GM21381 (cell line): ENCODE data around the gene MET.
"Not testable (repeated sequence)": the region's sequence is repeated elsewhere in the genome, so short reads cannot be mapped to it uniquely, and the experiment has no call there.

Experiments
- ATAC-seq: cut with Tn5 transposase; IDR thresholded peaks from one replicate; pipeline ENCODE4 v1.9.1; 2021; ENCODE audit warnings: mild to moderate bottlenecking, moderate library complexity; ENCODE audit not compliant: unreplicated experiment

MET gene

DNA sequence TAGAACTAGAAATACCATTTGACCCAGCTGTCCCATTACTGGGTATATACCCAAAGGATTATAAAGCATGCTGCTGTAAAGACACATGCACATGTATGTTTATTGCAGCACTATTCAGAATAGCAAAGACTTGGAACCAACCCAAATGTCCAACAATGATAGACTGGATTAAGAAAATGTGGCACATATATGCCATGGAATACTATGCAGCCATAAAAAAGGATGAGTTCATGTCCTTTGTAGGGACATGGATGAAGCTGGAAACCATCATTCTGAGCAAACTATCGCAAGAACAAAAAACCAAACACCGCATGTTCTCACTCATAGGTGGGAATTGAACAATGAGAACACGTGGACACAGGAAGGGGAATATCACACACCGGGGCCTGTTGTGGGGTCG is 74.4 kb downstream of the MET start:
- ATAC-seq: not testable (repeated sequence)

DNA sequence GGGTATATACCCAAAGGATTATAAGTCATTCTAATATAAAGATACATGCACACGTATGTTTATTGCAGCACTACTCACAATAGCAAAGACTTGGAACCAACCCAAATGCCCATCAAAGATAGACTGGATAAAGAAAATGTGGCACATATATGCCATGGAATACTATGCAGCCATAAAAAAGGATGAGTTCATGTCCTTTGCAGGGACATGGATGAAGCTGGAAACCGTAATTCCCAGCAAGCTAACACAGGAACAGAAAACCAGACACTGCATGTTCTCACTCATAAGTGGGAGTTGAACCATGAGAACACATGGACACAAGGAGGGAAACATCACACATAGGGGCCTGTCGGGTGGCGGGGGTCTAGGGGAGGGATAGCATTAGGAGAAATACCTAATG is 79.1 kb downstream of the MET start:
- not testable (repeated sequence) for ATAC-seq

DNA sequence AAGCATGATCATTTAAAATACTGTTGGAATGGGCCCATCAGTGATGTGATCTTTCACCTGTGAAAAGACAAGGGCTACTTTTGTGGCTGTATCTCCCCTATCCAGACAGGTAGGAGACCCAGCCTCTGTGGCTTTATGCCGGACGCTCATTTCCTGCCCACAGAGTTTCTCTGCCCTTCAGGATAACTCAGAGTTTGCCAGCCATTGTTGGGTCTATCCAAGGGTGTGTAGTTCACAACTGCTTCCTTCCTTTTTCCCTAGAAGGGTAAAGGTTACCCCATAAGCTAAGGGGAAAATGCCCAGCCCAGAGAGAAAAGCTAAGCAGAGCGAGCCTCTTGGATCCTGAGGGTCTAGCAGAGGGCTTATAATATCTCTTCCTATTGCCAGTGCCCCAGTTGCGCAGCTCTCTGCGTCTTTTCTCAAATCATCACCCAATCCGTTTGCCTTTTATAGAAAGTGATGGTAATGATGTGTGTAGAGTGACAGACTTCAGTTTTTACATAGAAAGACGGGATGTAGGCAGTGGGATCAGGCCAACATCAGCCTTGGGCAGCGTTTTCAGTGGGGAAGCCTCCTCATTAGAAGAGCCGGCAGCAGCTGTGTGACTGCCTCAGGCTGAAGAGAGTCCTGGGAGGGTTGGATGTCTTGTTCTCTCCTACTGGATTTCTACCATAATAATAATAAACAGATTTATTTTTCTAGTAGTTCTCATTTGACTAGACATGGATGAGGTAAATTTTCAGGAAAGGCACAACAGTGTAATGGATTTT is 80.5 kb downstream of the MET start:
- no peak for ATAC-seq

DNA sequence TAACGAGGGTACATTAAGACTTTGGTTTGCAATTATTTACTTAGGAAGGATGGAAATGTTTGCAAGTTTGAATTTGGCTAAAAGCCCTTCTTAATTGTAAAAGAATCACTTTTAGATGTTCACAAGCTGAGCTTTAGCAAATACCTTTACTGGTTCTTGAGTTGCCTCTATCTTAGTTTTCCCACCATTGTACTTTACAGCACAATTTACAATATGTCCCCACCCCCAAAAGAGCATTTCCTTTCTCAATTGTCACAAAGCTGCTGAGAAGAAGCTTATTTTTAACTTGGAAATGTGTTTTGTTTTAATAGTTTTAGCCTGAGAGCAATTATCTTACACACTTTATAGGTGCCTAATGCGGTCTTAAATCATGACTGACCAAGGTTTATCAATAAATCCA is 81.1 kb downstream of the MET start:
- ATAC-seq: no peak

DNA sequence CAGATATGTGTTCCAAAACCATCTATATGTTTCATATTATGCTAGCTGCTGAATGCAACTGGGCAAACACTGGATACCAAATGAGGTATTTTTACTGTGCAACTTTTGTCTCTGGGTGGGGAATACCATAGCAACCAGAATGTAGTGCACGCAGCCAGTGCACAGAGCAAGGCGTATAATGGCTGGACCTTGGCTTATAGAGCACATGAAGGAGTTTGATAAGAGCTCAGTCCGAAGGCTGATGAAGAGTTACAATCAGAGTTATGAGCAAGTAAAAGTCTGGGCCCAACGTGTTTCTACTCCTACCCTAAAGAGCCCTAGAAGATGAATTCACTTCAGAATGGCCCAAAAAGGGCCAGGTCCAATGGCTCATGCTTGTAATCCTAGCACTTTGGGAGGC is 82.2 kb downstream of the MET start:
- ATAC-seq: no peak

DNA sequence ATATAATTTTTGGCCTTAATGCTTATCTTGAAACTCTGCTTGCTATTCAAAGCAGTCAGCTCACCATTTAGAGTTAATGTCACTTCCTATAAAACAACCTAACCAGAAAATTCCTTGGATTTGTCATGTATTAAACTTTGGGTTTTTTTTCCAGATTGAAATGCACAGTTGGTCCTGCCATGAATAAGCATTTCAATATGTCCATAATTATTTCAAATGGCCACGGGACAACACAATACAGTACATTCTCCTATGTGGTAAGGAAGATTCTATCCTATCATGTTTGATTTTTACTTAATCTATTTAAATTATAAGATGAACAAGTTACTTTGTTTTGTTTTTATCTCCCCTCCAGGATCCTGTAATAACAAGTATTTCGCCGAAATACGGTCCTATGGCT is 85.3 kb downstream of the MET start:
- ATAC-seq: no peak

DNA sequence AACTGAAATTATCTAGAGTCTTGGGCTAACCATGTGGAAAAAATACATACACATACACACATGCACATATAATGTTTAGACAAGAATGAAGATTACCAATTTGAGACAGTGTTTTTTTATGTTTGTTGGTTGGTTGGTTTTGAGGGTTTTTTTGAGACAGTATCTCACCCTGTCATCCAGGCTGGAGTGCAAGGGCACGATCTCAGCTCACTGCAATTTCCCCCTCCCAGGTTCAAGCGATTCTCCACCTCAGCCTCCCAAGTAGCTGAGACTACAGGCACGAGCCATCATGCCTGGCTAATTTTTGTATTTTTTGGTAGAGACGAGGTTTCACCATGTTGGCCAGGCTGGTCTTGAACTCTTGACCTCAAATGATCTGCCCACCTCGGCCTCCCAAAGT is 87.6 kb downstream of the MET start:
- not testable (repeated sequence) for ATAC-seq

DNA sequence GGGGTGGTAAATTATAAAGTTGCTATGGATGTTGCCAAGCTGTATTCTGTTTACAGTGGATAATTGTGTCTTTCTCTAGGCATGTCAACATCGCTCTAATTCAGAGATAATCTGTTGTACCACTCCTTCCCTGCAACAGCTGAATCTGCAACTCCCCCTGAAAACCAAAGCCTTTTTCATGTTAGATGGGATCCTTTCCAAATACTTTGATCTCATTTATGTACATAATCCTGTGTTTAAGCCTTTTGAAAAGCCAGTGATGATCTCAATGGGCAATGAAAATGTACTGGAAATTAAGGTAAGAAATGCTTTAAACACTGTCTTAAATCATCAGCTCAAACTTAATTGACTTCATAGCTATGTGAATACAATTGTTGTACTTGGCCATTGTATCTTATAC is 91.0 kb downstream of the MET start:
- ATAC-seq: no peak

DNA sequence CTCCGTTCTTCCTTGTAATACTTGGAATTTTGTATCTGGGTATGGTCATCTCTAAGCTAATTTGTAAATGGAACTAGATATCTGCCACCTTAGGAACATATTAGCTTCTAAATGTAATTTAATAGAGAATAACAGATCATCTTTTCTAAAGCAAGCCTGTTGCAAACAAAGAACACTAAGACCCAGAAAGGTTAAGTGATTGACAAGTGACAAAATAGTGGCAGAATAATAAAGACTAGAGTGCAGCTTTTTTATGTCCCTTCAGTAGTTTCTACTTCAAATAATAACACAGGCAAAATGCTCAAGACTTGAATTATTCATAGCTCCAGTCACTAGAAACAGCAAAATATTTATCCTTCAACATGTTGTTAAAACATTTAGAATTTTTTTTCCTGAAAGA is 91.7 kb downstream of the MET start:
- ATAC-seq: no peak

DNA sequence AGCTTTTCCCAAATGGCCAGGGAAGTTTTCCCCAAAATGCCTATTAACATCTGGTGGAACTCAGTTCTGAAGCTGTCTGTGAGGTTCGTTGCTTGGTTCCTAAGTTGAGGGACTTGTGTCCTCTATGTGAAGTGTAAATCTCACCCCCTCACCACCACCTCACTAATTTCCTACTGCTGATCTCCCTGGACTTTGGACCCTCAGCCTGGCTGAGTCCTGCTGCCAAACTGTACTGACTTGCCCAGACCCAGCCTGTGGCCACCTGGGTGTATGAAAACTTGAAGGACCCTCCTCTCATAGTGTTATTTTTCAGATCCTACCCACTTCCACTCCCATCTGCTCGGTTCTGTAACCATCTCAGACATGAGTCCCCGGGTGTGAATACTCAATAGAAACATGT is 94.9 kb downstream of the MET start:
- ATAC-seq: no peak

DNA sequence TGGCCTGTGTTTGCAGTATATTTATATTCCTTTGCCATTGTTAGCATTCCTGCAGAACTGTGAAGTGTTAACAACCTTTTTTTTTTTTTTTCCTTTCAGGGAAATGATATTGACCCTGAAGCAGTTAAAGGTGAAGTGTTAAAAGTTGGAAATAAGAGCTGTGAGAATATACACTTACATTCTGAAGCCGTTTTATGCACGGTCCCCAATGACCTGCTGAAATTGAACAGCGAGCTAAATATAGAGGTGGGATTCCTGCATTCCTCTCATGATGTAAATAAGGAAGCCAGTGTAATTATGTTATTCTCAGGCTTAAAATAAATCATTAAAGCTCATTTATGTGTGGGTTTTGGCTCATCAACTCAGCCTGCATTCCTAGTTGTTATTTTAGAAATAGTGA is 97.5 kb downstream of the MET start:
- ATAC-seq: no peak

DNA sequence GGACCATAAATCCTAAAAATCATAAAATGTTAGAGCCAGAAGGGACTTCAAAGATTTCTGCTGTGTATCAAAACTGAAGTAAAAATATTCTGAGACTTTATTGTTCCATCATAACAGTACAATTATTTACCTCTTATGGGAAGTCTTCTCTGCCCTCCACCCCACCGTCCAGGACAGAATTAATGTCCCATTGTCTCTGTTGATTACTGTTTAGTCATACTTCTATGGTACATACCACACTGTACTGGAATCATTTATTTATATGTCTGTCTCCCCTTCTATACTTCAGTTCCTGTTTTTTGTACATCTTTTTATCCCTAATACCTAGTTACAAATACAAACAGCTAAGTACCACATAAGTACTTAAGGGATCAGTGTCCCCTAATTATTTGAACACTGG is 98.9 kb downstream of the MET start:
- no peak for ATAC-seq

DNA sequence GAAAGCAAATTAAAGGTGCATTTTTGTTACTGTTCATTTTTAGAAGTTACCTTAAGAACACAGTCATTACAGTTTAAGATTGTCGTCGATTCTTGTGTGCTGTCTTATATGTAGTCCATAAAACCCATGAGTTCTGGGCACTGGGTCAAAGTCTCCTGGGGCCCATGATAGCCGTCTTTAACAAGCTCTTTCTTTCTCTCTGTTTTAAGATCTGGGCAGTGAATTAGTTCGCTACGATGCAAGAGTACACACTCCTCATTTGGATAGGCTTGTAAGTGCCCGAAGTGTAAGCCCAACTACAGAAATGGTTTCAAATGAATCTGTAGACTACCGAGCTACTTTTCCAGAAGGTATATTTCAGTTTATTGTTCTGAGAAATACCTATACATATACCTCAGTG is 99.6 kb downstream of the MET start:
- no peak for ATAC-seq

DNA sequence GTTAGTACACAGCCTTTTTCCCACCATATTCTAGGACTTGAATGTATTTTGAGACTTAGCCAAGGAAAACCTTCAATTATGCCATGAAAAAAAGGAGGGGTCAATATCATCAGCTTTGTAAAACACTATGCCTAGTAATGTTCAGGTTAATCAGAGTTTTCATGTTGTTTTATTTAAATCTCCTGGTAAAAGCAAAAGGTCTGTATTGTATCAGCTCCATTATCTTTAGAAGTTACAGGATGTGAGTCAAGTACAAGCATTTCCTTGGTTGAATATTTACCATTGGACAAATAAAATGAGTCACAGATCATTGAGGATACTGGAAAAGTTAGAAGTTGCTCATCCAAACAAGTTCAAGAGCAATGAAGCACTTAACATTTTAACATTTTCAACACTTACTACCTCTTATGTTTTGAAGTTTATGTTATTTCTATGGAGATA is 100.4 kb downstream of the MET start:
- ATAC-seq: no peak

DNA sequence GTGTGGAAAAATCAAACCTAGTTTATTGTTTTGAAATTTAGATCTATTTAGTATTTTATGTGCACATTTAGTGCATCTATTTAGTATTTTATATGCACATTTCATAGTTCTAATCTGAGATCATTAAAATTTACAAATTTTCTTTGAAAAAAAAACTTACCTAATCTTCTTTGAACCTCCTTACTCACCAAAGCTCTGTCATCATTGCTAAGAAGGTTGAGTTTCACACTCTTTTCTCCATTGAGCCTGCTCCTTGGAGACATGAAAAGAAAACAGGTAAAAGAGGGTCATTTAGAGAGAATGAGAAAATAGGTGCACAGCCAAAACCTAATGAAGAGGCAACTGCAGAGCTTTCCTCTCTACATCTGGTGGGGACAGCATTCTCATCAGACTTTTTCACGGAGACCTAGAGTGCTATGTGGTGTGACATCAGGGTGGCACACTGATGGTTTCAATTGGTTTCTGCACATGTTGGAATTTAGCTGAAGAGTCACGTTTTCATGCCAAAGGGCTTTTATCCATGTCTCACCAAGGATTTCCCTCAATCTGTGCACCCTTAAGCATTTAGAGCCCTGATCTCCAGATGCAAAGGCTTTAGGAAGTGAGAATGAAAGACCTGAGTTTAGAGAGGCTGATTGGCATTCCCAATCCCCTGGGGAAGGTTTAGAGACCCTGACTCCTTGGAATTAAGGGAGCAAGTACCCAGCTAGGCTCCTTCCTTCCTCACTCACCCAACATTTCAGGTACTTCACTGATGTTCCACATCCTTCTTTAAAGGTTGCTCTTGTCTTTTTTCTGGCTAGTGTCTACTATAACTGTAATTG is 101.1 kb downstream of the MET start:
- no peak for ATAC-seq

DNA sequence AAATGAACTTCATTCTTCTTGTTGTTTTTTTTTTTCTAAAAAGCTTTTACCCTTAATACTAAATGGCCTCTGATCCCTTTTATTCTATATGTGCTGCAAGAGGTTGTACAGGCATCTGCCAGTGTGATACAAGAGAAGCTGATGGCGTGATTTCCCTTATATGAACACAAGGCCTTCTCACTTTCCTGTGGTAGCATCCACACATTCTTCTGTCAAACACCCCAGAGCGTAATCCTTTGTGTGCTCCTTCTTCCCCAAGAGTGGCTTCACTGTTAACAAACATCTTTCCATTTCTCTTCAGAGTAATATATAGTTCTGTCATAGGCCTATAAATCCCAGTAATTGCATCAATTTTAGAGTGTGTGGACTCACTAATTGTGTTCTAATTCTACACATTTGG is 104.0 kb downstream of the MET start:
- ATAC-seq: no peak

DNA sequence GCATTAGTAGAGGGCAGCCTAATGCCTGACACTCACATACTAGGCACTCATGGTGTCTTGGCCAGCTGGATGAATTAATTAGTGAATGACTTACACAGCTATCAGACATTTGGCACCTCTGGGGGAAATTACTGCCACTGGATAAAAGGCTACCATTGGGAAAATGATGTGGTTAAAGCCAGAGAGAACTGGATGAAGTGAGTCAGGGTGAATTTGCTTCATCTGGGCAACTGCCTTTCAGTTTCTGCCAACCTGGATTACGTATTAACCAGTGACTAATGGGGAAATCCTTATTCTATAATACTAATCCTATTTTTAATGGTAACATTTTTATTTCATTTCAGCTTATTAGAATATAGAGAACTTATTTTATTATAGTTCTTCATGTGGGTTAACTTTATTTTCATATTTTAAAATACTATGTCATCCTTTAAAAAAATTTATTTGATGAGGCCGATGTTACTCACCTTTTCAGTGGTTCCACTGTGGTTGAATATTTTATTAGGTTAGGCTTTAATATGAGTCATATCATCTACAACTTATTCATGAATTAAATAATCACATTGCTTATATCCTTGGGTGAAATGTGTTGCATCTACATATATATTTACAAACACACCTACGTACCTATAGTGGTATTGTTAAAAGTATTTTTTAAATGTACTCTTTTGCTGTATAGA is 104.8 kb downstream of the MET start:
- ATAC-seq: peak; percentile 49

DNA sequence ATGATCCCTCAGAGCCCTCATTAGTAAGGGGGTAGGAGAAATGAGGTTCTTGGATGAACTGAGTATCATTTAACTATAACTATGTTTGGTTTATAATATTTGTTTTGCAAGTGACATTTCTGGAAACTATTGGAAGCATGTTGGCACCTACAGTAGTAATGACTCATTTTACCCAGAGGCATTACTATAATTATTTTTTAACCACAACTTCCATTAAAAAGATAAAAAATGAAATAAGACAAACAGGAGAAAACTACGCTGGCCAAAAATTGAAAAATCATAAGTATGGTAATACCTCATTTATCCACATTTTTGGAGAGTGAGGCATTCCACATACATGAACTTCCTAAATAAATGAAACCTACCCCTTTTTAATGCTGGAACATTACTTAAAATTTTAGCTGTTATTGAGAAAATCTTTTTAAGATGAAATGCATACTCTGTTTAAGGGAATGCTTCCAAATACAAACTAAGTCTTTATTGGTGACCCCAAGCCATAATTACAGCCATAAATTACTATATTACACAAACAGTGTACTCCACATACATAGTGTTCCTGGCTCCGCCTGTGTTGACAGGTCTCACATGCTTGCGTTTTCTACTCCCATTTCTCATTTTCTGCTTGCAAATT is 105.8 kb downstream of the MET start:
- ATAC-seq: no peak

DNA sequence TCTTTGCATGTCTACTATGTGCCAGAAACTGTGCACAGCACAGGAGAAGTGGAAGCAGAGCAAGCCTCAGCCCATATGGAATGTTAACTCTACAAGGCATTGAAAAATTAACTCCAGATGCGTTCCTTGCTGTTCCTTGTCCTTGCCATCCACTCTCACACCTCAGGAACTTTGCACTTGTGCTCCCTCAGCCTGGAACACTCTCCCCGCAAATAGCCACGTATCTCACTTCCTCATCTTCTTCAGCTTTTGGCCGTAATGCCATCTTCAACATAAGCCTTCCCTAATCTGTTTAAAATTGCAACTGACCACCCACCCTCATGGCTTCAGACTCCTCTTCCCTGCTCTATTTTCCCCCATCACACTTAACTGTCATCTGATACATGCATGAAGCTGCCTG is 107.2 kb downstream of the MET start:
- no peak for ATAC-seq

DNA sequence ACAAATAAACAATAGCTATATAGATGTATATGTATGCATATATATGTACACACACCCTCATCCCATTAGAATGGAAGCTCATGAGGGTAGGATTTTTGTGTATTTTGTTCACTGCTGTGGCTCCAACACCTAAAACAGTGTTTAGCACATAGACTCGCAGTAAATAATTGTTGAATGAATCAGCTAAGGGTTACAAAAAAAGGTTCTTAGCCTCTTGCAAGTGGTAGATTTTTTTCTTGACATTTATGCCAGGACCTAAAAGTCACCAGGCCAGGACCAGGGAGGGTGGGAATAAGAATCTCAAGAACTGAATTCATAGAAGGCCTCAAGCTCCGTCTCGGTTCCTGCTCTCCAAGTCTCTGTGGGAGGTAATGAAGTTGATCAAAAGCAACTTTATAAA is 107.9 kb downstream of the MET start:
- no peak for ATAC-seq

DNA sequence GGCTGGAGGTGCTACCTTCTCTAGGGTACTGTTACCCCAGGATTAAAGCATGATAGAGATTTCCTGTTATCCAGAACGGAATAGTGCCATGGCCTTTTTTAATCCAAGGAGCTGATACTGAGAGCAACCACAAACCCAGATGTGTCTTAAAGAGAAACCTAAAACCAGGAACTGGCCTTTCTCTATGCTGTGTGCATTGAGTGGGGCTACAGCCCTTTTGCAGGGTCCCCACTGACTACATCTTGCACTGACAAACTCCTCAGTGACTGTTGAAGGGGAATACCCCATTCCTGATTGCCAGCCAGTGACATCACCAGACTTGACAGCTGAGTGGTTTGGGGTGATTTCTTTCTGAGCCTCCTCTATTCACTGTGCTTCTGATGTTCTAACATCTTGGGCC is 108.5 kb downstream of the MET start:
- ATAC-seq: no peak
